Upper lobe of left lung (tissue), 6 donors: ENCODE data around the gene PRDM16. TPM values are rescaled to one million over a fixed set of nuclear protein-coding genes. Genes with fewer than 3 reads are reported as not detected.
A peak's percentile ranks its signal among the peaks of the same experiment; 100 is the strongest.

Source experiments
- ATAC-seq, 2 donors: fragments of 200-7000 bp; cut with Tn5 transposase; one replicate each; pipeline ENCODE4 v1.9.1; 2022; ENCODE audit warnings: mild to moderate bottlenecking in 2 of 2, moderate library complexity in 2 of 2; ENCODE audit not compliant: low FRiP score in 2 of 2
- DNase-seq, 2 donors: peaks; one replicate each; pipeline ENCODE4 v3.0.0-alpha.2; 2019 to 2020
- H3K27ac ChIP-seq, 4 donors: fragments of 200-600 bp; sonication (generic); one replicate each; pipeline ENCODE4 v1.5.1; 2016 to 2019
- H3K27me3 ChIP-seq, 4 donors: fragments of 200-600 bp; sonication (generic); one replicate each; pipeline ENCODE4 v1.5.1; 2017 to 2019
- H3K36me3 ChIP-seq, 4 donors: fragments of 200-600 bp; sonication (generic); one replicate each; pipeline ENCODE4 v1.5.1; 2016 to 2019
- H3K4me1 ChIP-seq, 4 donors: fragments of 200-600 bp; sonication (generic); one replicate each; pipeline ENCODE4 v1.5.1; 2018 to 2019
- H3K4me3 ChIP-seq, 4 donors: fragments of 200-600 bp; sonication (generic); one replicate each; pipeline ENCODE4 v1.5.1; 2017 to 2019; ENCODE audit warnings: mild to moderate bottlenecking in 2 of 4, moderate library complexity in 1 of 4
- H3K9me3 ChIP-seq, 4 donors: fragments of 200-600 bp; sonication (generic); one replicate each; pipeline ENCODE4 v1.5.1; 2018 to 2019
- EP300 ChIP-seq, 4 donors: sonication (generic); formaldehyde crosslinking; IDR thresholded peaks; one replicate each; pipeline ENCODE4 v1.5.1; 2017; ENCODE audit warnings: antibody characterized with exemption in 4 of 4, control low read depth in 2 of 4
- POLR2A ChIP-seq, 4 donors: fragments of 450-650 bp; IDR thresholded peaks; one replicate each; pipeline ENCODE4 v1.5.1; 2016 to 2017; ENCODE audit warnings: antibody characterized with exemption in 4 of 4, mild to moderate bottlenecking in 2 of 4
- POLR2AphosphoS5 ChIP-seq, 2 donors: sonication (generic); formaldehyde crosslinking; IDR thresholded peaks; one replicate each; pipeline ENCODE4 v1.5.1; 2017; ENCODE audit warnings: antibody characterized with exemption in 2 of 2
- WGBS, 2 donors: methylation state at CpG; one replicate each; pipeline ENCODE4 v1.1.5; 2017 to 2018; 5-methylcytosine and 5-hydroxymethylcytosine counted together
- total RNA-seq, 6 donors: library from RNA; depleted of rRNA in 4 of 6; stranded (reverse); fragments of >200 nt in 4 of 6; gene quantifications; one replicate each; pipeline versions ENCODE4 v1.1.0 to v1.2.1, GENCODE V29; 2016 to 2021
- TF ChIP-seq, protein P1 (sequence below), 6 experiments: fragments of 450-650 bp in 4 of 6; fragments of 200-600 bp in 2 of 6; sonication (generic) in 2 of 6; IDR thresholded peaks; one replicate each; pipeline ENCODE4 v1.5.1; 2016 to 2019; ENCODE audit warnings: antibody characterized with exemption in 6 of 6
- donor health status: DM: no; HTN: no; CAD: no; lungs with moderate emphysema.
- donor health status: DM: no; HTN: yes; CAD: no; lungs with severe emphysema.

PRDM16 gene
- total RNA-seq, 6 donors from 2014 or later = 12.3 to 54.5 (median 21.2) TPM

GRCh38 chr1:3322450-3323020 is 253.5 kb downstream of the PRDM16 start:
- Histone ChIP-seq H3K27me3 (peaks cover 0 to 6% (median 0%) of the 10 kb centered on the region in 4 donors), H3K27ac (no peak overlapping the region), H3K36me3 (no peaks in the 10 kb centered on the region)

DNA sequence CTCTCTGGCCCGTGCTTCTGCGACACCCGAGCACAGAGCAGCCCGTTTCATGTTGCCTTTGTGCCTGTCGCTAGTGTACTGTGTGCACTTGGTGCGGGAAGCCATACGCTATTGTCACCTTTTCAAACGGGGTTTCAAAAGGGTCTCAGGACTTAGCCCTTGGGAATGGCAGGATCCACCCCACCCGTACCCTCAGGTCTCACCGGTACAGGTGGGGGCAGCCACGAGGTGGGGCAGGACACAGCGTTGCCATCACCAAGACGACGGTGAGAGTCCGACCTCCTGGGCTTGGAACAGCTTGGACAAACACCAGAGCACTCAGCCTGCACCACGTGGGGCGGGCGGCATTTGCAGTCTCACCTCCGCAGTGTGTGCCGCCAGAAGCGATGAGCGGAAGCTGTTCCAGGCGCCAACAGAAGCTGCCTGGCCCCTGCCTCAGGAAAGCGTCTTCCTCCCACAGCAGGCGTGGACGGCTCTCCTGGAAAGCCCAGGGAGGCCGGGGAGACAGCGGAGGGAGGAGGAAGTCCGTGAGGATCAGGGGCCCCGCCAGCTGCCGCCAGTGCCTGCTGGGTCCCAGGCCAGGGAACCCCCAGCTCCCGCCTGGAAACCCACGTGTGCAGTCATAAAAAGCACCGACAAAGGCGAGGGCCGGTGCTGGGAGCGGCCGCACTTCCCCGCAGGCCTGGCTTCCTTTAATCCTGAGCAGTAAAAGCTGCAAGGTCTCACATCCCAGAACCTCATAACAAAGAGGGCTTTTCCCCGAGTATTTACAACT is 254.2 kb downstream of the PRDM16 start:
- Histone ChIP-seq H3K4me1 (peaks cover 0 to 13% (median 6%) of the 10 kb centered on the region in 4 donors), H3K4me3 (no peak overlapping the region), H3K27ac (peak overlapping the region in 1 of 4 donors; percentile 15), H3K27me3 (peaks cover 0 to 6% (median 0%) of the 10 kb centered on the region in 4 donors), H3K36me3 (no peaks in the 10 kb centered on the region), H3K9me3 (no peaks in the 10 kb centered on the region)
- ATAC-seq (peak; percentile 16 to 51), DNase-seq (peak; percentile 78 to 88)
- 31 to 41% methylated on average over 15 to 37 of the region's 40 CpGs for WGBS, 2 donors
- TF ChIP-seq POLR2AphosphoS5 (IDR thresholded peaks at IDR 0.05) = no peak
- TF ChIP-seq, protein P1, sequence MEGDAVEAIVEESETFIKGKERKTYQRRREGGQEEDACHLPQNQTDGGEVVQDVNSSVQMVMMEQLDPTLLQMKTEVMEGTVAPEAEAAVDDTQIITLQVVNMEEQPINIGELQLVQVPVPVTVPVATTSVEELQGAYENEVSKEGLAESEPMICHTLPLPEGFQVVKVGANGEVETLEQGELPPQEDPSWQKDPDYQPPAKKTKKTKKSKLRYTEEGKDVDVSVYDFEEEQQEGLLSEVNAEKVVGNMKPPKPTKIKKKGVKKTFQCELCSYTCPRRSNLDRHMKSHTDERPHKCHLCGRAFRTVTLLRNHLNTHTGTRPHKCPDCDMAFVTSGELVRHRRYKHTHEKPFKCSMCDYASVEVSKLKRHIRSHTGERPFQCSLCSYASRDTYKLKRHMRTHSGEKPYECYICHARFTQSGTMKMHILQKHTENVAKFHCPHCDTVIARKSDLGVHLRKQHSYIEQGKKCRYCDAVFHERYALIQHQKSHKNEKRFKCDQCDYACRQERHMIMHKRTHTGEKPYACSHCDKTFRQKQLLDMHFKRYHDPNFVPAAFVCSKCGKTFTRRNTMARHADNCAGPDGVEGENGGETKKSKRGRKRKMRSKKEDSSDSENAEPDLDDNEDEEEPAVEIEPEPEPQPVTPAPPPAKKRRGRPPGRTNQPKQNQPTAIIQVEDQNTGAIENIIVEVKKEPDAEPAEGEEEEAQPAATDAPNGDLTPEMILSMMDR (IDR thresholded peaks at IDR 0.05) = no peak
- TF ChIP-seq POLR2A (IDR thresholded peaks at IDR 0.05) = no peak
- TF ChIP-seq EP300 (IDR thresholded peaks at IDR 0.05) = no peak

More at GRCh38 chr1:3322450-3323020, 253.5 kb downstream of the PRDM16 start:
- TF ChIP-seq EP300 (IDR thresholded peaks at IDR 0.05) = no peak
- TF ChIP-seq POLR2AphosphoS5 (IDR thresholded peaks at IDR 0.05) = no peak
- TF ChIP-seq POLR2A (IDR thresholded peaks at IDR 0.05) = no peak
- TF ChIP-seq, protein P1 (IDR thresholded peaks at IDR 0.05) = no peak
- DNase-seq = peak in 1 of 2 donors; percentile 42
- ATAC-seq = no peak
- Histone ChIP-seq H3K4me3 (no peak overlapping the region), H3K4me1 (peaks cover 0 to 13% (median 6%) of the 10 kb centered on the region in 4 donors), H3K9me3 (no peaks in the 10 kb centered on the region)
- 79 to 88% methylated on average over 12 to 16 of the region's 17 CpGs for WGBS, 2 donors

GRCh38 chr1:3323796-3324703 is 255.0 kb downstream of the PRDM16 start:
- DNase-seq = peak in 1 of 2 donors; percentile 40
- peaks cover 0 to 13% (median 6%) of the 10 kb centered on the region in 4 donors for H3K4me1 ChIP-seq
- H3K9me3 ChIP-seq = no peaks in the 10 kb centered on the region
- TF ChIP-seq POLR2A (IDR thresholded peaks at IDR 0.05) (no peak), EP300 (IDR thresholded peaks at IDR 0.05) (no peak), POLR2AphosphoS5 (IDR thresholded peaks at IDR 0.05) (no peak)
- TF ChIP-seq, protein P1 (IDR thresholded peaks at IDR 0.05) = no peak
- 80 to 85% methylated on average over 4 to 26 of the region's 26 CpGs for WGBS, 2 donors
- no peak overlapping the region for H3K4me3 ChIP-seq
- no peak overlapping the region for H3K27ac ChIP-seq
- no peaks in the 10 kb centered on the region for H3K36me3 ChIP-seq
- peaks cover 0 to 6% (median 0%) of the 10 kb centered on the region in 4 donors for H3K27me3 ChIP-seq
- no peak for ATAC-seq

GRCh38 chr1:3324704-3325535 is 255.9 kb downstream of the PRDM16 start:
- Histone ChIP-seq H3K27ac (no peak overlapping the region), H3K4me1 (peaks cover 0 to 13% (median 3%) of the 10 kb centered on the region in 4 donors), H3K27me3 (peaks cover 0 to 6% (median 0%) of the 10 kb centered on the region in 4 donors), H3K36me3 (no peaks in the 10 kb centered on the region), H3K4me3 (no peak overlapping the region), H3K9me3 (no peaks in the 10 kb centered on the region)
- WGBS, 2 donors = 95 to 100% methylated on average over 8 to 22 of the region's 22 CpGs
- peak in 1 of 2 donors; percentile 60 for DNase-seq
- TF ChIP-seq EP300 (IDR thresholded peaks at IDR 0.05) = no peak
- TF ChIP-seq POLR2A (IDR thresholded peaks at IDR 0.05) = no peak
- TF ChIP-seq POLR2AphosphoS5 (IDR thresholded peaks at IDR 0.05) = no peak
- TF ChIP-seq, protein P1 (IDR thresholded peaks at IDR 0.05) = no peak
- ATAC-seq = no peak
